ENCODE measurements around the gene CDC27.

Gene CDC27

GRCh38 chr17:47208744-47209488, 19.8 kb upstream of the CDC27 start, which contains the start of gene MYL4:
TSS of gene MYL4 (plus strand) at chr17:47209348. CDS start at chr17:47209423, 75 bp downstream.
- H3K4me1 ChIP-seq (ENCODE audit: control insufficient read depth, insufficient read depth, low read length), result no peaks in the 10 kb centered on the region
- no peak for DNase-seq (ENCODE audit: low read depth, low spot score)
- no peak within 1 kb of the TSS for H3K27ac ChIP-seq (ENCODE audit: low read length)
- no peaks in the 10 kb centered on the region for H3K9me3 ChIP-seq (ENCODE audit: control insufficient read depth, insufficient read depth, low read length)
- no peaks in the 10 kb centered on the region for H3K36me3 ChIP-seq (ENCODE audit: control insufficient read depth, insufficient read depth, low read length)
- WGBS (ENCODE audit: insufficient coverage, insufficient read length), result no CpG with 5 or more reads among the region's 6 CpGs
- H3K4me3 ChIP-seq (ENCODE audit: low read length), result no peak within 1 kb of the TSS
- H3K27me3 ChIP-seq (ENCODE audit: control insufficient read depth, insufficient read depth, low read length), result no peaks in the 10 kb centered on the region

- DNase-seq (ENCODE audit: low read depth, low spot score), result no peak
- WGBS (ENCODE audit: insufficient coverage, insufficient read length), result no CpG with 5 or more reads among the region's 8 CpGs
- no peaks in the 10 kb centered on the region for H3K4me1 ChIP-seq (ENCODE audit: control insufficient read depth, insufficient read depth, low read length)
Measured at GRCh38 chr17:47207143-47208067, 18.3 kb upstream of the CDC27 start.

GRCh38 chr17:47205419-47205963, 16.4 kb upstream of the CDC27 start:
- no peak overlapping the region for H3K4me3 ChIP-seq (ENCODE audit: low read length)
- H3K27me3 ChIP-seq (ENCODE audit: control insufficient read depth, insufficient read depth, low read length), result no peaks in the 10 kb centered on the region
- H3K9me3 ChIP-seq (ENCODE audit: control insufficient read depth, insufficient read depth, low read length), result no peaks in the 10 kb centered on the region
- H3K36me3 ChIP-seq (ENCODE audit: control insufficient read depth, insufficient read depth, low read length), result no peaks in the 10 kb centered on the region
- WGBS (ENCODE audit: insufficient coverage, insufficient read length), result 100% methylated on average over 1 of the region's 9 CpGs
- no peak overlapping the region for H3K27ac ChIP-seq (ENCODE audit: low read length)
- H3K4me1 ChIP-seq (ENCODE audit: control insufficient read depth, insufficient read depth, low read length), result no peaks in the 10 kb centered on the region
- DNase-seq (ENCODE audit: low read depth, low spot score), result no peak

More at GRCh38 chr17:47207143-47208067, 18.3 kb upstream of the CDC27 start:
- Histone ChIP-seq H3K36me3 (ENCODE audit: control insufficient read depth, insufficient read depth, low read length) (no peaks in the 10 kb centered on the region), H3K4me3 (ENCODE audit: low read length) (no peak overlapping the region), H3K27ac (ENCODE audit: low read length) (no peak overlapping the region), H3K27me3 (ENCODE audit: control insufficient read depth, insufficient read depth, low read length) (no peaks in the 10 kb centered on the region), H3K9me3 (ENCODE audit: control insufficient read depth, insufficient read depth, low read length) (no peaks in the 10 kb centered on the region)

GRCh38 chr17:47204722-47205418, 15.8 kb upstream of the CDC27 start:
- DNase-seq (ENCODE audit: low read depth, low spot score), result no peak
- no peaks in the 10 kb centered on the region for H3K36me3 ChIP-seq (ENCODE audit: control insufficient read depth, insufficient read depth, low read length)
- no peak overlapping the region for H3K4me3 ChIP-seq (ENCODE audit: low read length)
- H3K27me3 ChIP-seq (ENCODE audit: control insufficient read depth, insufficient read depth, low read length), result no peaks in the 10 kb centered on the region
- H3K27ac ChIP-seq (ENCODE audit: low read length), result no peak overlapping the region
- H3K9me3 ChIP-seq (ENCODE audit: control insufficient read depth, insufficient read depth, low read length), result no peaks in the 10 kb centered on the region
- no peaks in the 10 kb centered on the region for H3K4me1 ChIP-seq (ENCODE audit: control insufficient read depth, insufficient read depth, low read length)
- WGBS (ENCODE audit: insufficient coverage, insufficient read length), result no CpG with 5 or more reads among the region's 6 CpGs

- WGBS (ENCODE audit: insufficient coverage, insufficient read length), result no CpG with 5 or more reads among the region's 6 CpGs
- no peaks in the 10 kb centered on the region for H3K4me1 ChIP-seq (ENCODE audit: control insufficient read depth, insufficient read depth, low read length)
- no peaks in the 10 kb centered on the region for H3K9me3 ChIP-seq (ENCODE audit: control insufficient read depth, insufficient read depth, low read length)
- no peak for DNase-seq (ENCODE audit: low read depth, low spot score)
- no peaks in the 10 kb centered on the region for H3K27me3 ChIP-seq (ENCODE audit: control insufficient read depth, insufficient read depth, low read length)
- H3K36me3 ChIP-seq (ENCODE audit: control insufficient read depth, insufficient read depth, low read length), result no peaks in the 10 kb centered on the region
- no peak overlapping the region for H3K4me3 ChIP-seq (ENCODE audit: low read length)
- H3K27ac ChIP-seq (ENCODE audit: low read length), result no peak overlapping the region
Measured at GRCh38 chr17:47203984-47204721, 15.1 kb upstream of the CDC27 start.

DNA sequence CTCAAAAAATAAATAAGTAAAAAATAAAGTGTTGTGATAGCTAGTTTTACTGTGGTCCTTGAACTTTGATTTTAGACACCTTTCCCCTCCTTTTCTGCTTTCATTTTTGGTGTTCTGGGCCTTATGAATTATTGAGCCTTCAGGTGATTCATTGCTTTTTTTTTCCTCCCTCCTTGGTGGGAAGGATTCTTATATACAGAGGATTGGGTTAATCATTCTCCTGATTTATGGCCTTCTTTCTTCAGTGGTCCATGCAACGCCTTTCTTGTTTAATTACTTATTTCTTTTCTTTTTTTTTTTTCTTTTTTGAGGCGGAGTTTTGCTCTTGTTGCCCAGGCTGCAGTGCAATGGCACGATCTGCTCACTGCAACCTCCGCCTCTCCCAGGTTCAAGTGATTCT, 12.1 kb upstream of the CDC27 start:
- no CpG with 5 or more reads among the region's 4 CpGs for WGBS (ENCODE audit: insufficient coverage, insufficient read length)
- DNase-seq (ENCODE audit: low read depth, low spot score), result no peak
- Histone ChIP-seq H3K4me3 (ENCODE audit: low read length) (no peak overlapping the region), H3K27me3 (ENCODE audit: control insufficient read depth, insufficient read depth, low read length) (no peaks in the 10 kb centered on the region), H3K36me3 (ENCODE audit: control insufficient read depth, insufficient read depth, low read length) (no peaks in the 10 kb centered on the region), H3K4me1 (ENCODE audit: control insufficient read depth, insufficient read depth, low read length) (no peaks in the 10 kb centered on the region), H3K27ac (ENCODE audit: low read length) (no peak overlapping the region), H3K9me3 (ENCODE audit: control insufficient read depth, insufficient read depth, low read length) (no peaks in the 10 kb centered on the region)

GRCh38 chr17:47200325-47200664, 11.2 kb upstream of the CDC27 start:
- DNase-seq (ENCODE audit: low read depth, low spot score), result no peak
- WGBS (ENCODE audit: insufficient coverage, insufficient read length), result no CpG with 5 or more reads among the region's 4 CpGs
- H3K27ac ChIP-seq (ENCODE audit: low read length), result no peak overlapping the region

GRCh38 chr17:47199627-47200324, 10.7 kb upstream of the CDC27 start:
- H3K27ac ChIP-seq (ENCODE audit: low read length), result no peak overlapping the region
- H3K4me3 ChIP-seq (ENCODE audit: low read length), result no peak overlapping the region
- H3K9me3 ChIP-seq (ENCODE audit: control insufficient read depth, insufficient read depth, low read length), result no peaks in the 10 kb centered on the region
- no peak for DNase-seq (ENCODE audit: low read depth, low spot score)
- H3K36me3 ChIP-seq (ENCODE audit: control insufficient read depth, insufficient read depth, low read length), result no peaks in the 10 kb centered on the region
- WGBS (ENCODE audit: insufficient coverage, insufficient read length), result no CpG with 5 or more reads among the region's 8 CpGs
- no peaks in the 10 kb centered on the region for H3K27me3 ChIP-seq (ENCODE audit: control insufficient read depth, insufficient read depth, low read length)
- no peaks in the 10 kb centered on the region for H3K4me1 ChIP-seq (ENCODE audit: control insufficient read depth, insufficient read depth, low read length)

More at GRCh38 chr17:47200325-47200664, 11.2 kb upstream of the CDC27 start:
- Histone ChIP-seq H3K9me3 (ENCODE audit: control insufficient read depth, insufficient read depth, low read length) (no peaks in the 10 kb centered on the region), H3K4me1 (ENCODE audit: control insufficient read depth, insufficient read depth, low read length) (no peaks in the 10 kb centered on the region), H3K36me3 (ENCODE audit: control insufficient read depth, insufficient read depth, low read length) (no peaks in the 10 kb centered on the region), H3K4me3 (ENCODE audit: low read length) (no peak overlapping the region), H3K27me3 (ENCODE audit: control insufficient read depth, insufficient read depth, low read length) (no peaks in the 10 kb centered on the region)

DNA sequence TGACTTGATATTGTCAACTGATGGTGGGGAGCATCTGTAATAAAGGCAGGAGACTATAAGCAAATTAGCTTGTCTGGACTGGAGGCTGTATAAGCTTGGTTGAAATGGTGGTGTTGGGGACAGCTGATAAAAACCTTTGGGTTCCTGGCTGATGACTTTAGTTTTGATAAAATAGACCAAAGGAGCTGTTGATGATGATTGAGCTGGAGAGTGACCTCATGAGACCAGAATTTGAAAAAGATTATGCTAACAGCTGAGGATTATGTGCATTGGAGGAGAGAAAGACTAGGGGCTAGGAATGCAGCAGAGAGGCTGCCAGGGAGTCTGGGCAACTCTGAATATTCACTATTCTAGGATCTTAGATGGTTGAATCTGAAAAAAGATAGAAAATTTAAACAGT, 8.7 kb upstream of the CDC27 start:
- Histone ChIP-seq H3K4me3 (ENCODE audit: low read length) (no peak overlapping the region), H3K27ac (ENCODE audit: low read length) (no peak overlapping the region), H3K4me1 (ENCODE audit: control insufficient read depth, insufficient read depth, low read length) (no peaks in the 10 kb centered on the region), H3K36me3 (ENCODE audit: control insufficient read depth, insufficient read depth, low read length) (no peaks in the 10 kb centered on the region), H3K27me3 (ENCODE audit: control insufficient read depth, insufficient read depth, low read length) (no peaks in the 10 kb centered on the region), H3K9me3 (ENCODE audit: control insufficient read depth, insufficient read depth, low read length) (no peaks in the 10 kb centered on the region)
- no peak for DNase-seq (ENCODE audit: low read depth, low spot score)
